Suprapubic skin (tissue), 3 donors: ENCODE results near the gene AK2.

ENCODE experiments used
- CTCF ChIP-seq, 2 donors: fragments of 200-600 bp in 1 of 2; fragments of 450-650 bp in 1 of 2; sonication (generic) in 1 of 2; IDR thresholded peaks; one replicate each; pipeline ENCODE4 v1.5.1; 2016 to 2019; ENCODE audit warnings: antibody characterized with exemption in 2 of 2, mild to moderate bottlenecking in 1 of 2, moderate library complexity in 1 of 2
- POLR2AphosphoS5 ChIP-seq, 3 donors: sonication (generic); formaldehyde crosslinking; IDR thresholded peaks; one replicate each; pipeline ENCODE4 v1.6.1; 2017; ENCODE audit warnings: antibody characterized with exemption in 3 of 3

- TF ChIP-seq POLR2AphosphoS5 (IDR thresholded peaks at IDR 0.05) (no peak), CTCF (IDR thresholded peaks at IDR 0.05) (no peak)
These were observed 14.9 kb downstream of the AK2 start for GRCh38 chr1:33021567-33022431.
